H1 (cell line): ENCODE results near the gene NOL4L.

Experiments
- CTCF ChIP-seq, 3 experiments: IDR thresholded peaks; 1 replicate in 2 of 3; 2 replicates in 1 of 3; pipeline versions ENCODE4 v1.5.1 to v1.6.1; 2011; ENCODE audit warnings: low read length in 3 of 3, mild to moderate bottlenecking in 3 of 3, inconsistent platforms in 2 of 3, low read depth in 1 of 3, moderate library complexity in 1 of 3; ENCODE audit not compliant: insufficient read depth in 1 of 3; ENCODE audit errors: control extremely low read depth in 1 of 3
- JUN ChIP-seq: IDR thresholded peaks from 2 replicates; pipeline ENCODE4 v1.6.1; 2011; ENCODE audit warnings: low read depth, mild to moderate bottlenecking, improper control_type of control experiment, low read length
- MAFK ChIP-seq: IDR thresholded peaks from 2 replicates; pipeline ENCODE4 v1.6.1; 2012; ENCODE audit warnings: low read depth, mild to moderate bottlenecking, improper control_type of control experiment, low read length
- POLR2AphosphoS5 ChIP-seq: IDR thresholded peaks from 2 replicates; pipeline ENCODE4 v1.6.1; 2011; ENCODE audit warnings: low read depth, low read length
- TAF1 ChIP-seq: IDR thresholded peaks from 2 replicates; pipeline ENCODE4 v1.6.1; 2011; ENCODE audit warnings: mild to moderate bottlenecking, low read depth, low read length
- TBP ChIP-seq: IDR thresholded peaks from 2 replicates; pipeline ENCODE4 v1.6.1; 2011; ENCODE audit warnings: low read depth, low read length, improper control_type of control experiment
- ZNF274 ChIP-seq: IDR thresholded peaks from 2 replicates; pipeline ENCODE4 v1.7.0; 2012; ENCODE audit warnings: low read length, borderline replicate concordance; ENCODE audit errors: extremely low read depth
- TF ChIP-seq, protein P1 (sequence below): IDR thresholded peaks from 2 replicates; pipeline ENCODE4 v1.6.1; 2012; ENCODE audit warnings: low read length, inconsistent platforms

- no peak for TF ChIP-seq CTCF (IDR thresholded peaks at IDR 0.05; ENCODE audit: control extremely low read depth in 1 of 3, insufficient read depth in 1 of 3, low read depth in 1 of 3, low read length in 3 of 3)
- no peak for TF ChIP-seq POLR2AphosphoS5
- no peak for TF ChIP-seq ZNF274
- TF ChIP-seq TBP: no peak
- no peak for TF ChIP-seq TAF1
- no peak for TF ChIP-seq JUN
- TF ChIP-seq, protein P1, sequence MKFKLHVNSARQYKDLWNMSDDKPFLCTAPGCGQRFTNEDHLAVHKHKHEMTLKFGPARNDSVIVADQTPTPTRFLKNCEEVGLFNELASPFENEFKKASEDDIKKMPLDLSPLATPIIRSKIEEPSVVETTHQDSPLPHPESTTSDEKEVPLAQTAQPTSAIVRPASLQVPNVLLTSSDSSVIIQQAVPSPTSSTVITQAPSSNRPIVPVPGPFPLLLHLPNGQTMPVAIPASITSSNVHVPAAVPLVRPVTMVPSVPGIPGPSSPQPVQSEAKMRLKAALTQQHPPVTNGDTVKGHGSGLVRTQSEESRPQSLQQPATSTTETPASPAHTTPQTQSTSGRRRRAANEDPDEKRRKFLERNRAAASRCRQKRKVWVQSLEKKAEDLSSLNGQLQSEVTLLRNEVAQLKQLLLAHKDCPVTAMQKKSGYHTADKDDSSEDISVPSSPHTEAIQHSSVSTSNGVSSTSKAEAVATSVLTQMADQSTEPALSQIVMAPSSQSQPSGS: no peak
- TF ChIP-seq MAFK: no peak
Observed at GRCh38 chr20:32479697-32480171, 105.4 kb downstream of the NOL4L start.
